DMS53 (cell line): ENCODE measurements around the gene PNLDC1.
A peak's percentile ranks its signal among the peaks of the same experiment; 100 is the strongest.

ENCODE experiments used
- DNase-seq: peaks from one replicate; lab custom pipeline; 2025; lab: John Stamatoyannopoulos, UW

The PNLDC1 gene, protein sequence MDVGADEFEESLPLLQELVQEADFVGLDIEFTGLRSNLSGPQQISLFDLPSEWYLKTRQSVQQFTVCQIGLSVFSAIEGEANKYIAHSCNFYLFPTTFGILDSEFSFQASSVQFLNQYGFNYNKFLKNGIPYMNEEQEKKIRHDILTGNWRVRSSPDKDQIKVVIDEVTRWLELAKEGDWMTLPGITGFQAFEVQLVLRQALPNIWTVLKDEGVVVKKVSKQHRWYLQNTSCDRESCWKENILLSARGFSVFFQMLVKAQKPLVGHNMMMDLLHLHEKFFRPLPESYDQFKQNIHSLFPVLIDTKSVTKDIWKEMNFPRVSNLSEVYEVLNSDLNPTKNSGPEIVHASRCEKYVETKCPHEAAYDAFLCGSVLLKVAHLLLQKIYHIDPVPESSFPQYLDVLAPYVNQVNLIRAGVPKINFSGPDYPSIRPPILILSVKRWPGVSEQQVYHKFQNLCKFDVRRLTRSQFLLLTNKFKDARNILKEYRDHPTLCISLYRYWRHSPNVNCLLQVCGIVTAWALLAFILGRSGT

DNA sequence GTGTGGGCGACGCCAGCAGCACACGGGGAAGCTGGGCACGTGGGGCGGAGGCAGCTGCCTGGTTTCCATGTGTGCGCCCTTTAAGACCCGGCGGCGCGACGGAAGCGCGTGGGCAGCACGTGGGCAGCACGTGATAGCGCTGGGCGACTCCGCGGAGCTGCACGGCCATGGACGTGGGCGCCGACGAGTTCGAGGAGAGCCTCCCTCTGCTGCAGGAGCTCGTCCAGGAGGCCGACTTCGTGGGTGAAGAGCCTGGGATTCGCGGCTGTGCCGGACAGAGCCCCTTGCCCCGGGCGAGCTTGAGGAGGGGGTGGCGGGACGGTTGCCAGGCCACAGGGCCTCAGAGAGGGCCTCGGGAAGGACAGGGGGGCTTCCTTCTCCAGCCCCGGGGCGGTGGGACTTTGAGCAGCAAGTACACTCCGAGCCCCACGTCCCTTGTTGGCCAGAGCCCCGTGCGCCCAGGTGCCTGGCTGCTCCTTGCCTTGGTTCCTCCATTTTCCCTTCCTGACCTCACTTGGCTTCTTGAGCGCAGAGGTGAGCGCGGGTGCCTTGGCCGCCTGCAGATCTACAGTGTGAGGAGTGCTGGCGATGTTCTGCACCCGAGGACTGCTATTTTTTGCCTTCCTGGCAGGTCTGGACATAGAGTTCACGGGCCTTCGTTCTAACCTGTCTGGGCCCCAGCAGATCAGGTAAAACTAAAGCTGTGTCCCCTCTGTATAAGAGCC is at the start of gene PNLDC1:
Gene PNLDC1, plus strand, starts transcription at position 136 of the 725 bp plus-strand sequence. Its CDS starts 32 bp downstream, at position 168.
- no peak for DNase-seq

DNA sequence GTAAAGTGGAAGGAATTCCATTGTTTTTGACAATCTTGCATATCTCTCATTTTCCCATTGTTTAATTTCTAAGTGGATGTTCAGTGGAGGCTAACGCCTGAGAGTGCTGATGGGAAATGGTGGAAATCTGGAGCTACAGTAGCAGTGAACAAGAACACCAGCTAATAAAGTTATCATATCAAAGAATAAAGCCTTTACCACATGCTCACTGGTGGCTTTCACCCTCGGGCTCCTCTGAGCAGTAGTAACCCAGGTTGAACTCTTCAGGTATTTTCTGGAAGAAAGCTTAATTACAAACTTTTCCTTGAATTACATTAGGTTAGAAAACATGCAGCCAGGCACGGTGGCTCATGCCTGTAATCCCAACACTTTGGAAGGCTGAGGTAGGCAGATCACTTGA is 48.6 kb upstream of the PNLDC1 start:
- DNase-seq: no peak

DNA sequence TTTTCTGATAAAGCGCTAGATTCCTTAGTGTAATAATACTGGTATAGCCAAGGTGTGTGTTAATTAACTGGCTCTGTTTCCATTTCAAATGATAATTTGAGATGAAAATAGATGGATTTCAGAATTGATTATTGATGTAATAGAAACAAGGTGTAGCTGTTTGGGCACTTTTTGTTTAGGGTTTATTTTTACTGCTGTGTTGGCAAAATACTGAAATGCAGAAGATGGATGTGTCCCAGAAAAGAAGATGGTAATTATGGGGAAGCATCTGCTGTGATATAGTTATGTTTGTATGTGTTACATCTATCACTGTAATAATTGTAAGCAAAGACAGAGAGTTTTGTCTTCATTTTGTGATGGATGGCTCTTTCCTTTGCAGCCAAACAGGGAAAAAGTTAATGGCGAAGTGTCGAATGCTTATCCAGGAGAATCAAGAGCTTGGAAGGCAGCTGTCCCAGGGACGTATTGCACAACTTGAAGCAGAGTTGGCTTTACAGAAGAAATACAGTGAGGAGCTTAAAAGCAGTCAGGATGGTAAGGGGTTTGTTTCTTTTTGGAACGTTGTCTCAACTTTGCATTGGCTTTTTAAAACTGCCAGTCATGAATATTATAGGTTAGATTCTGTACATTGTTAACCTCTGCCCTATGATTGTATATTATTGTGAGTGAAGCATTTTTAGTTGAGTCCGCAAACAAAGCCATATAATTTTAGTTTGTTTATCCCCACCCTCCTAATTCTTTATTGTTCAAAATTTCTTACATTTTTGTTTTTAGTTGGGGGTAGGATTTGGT is 46.8 kb upstream of the PNLDC1 start:
- DNase-seq: no peak

DNA sequence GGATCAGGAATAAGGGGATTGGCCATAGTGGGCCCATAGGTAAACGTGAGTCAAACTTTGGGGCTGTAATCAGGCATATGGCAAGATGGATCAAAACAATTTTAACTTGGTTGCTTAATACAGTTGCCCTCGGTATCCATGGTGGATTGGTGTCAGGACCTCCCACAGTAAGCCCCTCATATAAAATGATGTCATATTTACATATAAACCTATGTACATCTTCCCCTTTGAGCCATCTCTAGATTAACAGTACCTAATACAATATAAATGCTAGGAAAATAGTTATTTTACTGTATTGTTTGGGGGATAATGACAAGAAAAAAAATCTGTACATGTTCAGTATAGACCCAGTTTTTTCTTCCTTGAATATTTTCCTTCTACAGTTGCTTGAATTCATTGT is 45.7 kb upstream of the PNLDC1 start:
- DNase-seq: no peak

DNA sequence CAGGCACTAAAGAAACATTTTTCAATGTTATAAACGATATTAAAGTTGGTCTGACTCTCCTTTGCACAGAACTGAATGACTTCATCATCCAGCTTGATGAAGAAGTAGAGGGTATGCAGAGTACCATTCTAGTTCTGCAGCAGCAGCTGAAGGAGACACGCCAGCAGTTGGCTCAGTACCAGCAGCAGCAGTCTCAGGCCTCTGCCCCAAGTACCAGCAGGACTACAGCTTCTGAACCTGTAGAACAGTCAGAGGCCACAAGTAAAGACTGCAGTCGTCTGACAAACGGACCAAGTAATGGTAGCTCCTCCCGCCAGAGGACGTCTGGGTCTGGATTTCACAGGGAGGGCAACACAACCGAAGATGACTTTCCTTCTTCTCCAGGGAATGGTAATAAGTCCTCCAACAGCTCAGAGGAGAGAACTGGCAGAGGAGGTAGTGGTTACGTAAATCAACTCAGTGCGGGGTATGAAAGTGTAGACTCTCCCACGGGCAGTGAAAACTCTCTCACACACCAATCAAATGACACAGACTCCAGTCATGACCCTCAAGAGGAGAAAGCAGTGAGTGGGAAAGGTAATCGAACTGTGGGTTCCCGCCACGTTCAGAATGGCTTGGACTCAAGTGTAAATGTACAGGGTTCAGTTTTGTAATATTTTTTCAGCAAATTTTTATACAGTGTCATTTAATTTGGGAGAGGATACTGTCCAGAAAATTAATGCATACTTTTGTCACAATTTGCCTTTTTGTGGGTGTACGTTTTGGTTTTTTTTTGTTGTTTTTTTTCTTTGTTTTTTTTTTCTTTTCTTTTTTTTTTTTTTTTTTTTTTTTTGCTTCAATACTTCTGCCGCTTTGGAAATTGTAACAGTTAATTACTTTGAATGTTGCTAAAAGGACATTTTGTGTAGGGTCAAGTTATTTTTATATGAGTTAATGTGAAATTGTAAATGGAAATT is 44.8 kb upstream of the PNLDC1 start:
- no peak for DNase-seq

DNA sequence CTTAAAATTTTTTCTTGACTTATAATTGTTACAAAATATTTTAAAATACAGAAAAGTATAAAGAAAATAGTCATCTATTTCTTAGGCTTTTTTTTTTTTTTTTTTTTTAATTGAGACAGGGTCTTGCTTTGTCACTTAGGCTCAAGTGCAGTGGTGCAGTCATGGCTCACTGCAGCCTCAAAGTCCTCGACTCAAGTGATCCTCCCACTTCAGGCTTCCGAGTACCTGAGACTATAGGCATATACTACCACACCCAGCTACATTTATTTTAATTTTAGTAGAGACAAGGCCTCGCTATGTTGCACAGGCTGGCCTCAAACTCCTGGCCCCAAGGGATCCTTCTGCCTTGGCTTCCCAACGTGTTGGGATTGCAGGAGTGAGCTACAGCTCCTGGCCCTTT is 43.6 kb upstream of the PNLDC1 start:
- peak; percentile 26 for DNase-seq

DNA sequence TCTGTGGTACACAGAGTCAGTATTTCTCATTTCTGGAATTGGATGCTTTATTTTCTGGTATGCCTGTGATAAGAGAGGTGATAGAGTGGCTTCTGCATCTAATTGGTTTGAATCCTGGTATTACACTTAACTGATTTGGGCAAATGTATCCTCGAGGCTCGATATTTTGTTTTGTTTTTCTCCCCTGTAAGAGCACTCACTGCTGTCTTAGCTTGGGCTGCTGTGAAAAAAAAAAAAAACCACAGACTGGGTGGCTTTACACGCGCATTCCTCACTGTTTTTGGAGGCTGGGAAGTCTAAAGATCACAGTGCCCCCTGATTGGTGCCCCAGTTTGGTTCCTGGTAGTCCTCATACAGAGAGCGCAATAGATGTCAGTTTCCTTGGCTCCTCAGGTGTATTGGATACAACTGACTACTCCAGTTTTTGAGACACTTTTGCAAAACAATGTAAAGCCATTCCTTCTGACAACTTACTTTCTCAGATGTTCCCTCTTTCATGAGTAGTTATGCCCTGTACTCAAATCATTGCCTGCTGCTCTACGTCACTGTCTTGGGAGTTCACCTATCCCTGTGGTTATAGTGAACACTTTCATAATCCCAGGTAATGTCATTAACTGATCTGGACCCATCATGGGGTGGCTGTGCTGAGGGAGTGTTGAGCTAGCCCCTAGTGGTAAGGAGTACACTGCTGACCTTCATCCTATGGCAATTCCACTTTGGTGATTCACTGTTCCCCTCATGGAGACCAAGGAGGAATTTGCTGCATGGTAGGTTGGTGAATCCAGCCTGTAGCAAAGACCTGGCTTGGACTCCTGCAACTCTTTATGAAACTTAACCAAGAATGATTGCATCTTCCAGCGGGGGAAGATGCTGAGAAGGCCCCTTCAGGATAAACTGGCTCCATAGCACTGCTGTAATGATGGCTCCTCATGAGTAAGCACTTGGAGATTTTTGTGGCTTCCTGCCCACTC is 41.8 kb upstream of the PNLDC1 start:
- peak; percentile 6 for DNase-seq

DNA sequence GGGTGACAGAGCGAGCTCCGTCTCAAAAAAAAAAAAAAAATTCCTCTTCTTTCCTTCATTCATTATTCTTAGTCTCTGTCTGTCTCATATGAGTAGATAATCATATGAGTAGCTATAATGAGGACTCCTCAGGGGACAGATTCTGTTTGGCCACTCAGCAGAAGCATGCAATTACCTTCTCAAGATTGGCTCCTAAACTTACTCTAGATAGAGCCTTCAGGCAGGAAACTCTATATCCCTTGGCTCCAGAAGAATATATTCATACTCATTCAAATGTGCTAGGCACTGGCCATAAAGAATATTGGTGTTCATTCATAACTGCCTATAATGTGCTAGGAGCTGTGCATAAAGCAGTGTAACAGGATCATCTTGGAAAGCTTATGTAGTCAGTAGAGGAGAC is 40.4 kb upstream of the PNLDC1 start:
- peak; percentile 9 for DNase-seq

DNA sequence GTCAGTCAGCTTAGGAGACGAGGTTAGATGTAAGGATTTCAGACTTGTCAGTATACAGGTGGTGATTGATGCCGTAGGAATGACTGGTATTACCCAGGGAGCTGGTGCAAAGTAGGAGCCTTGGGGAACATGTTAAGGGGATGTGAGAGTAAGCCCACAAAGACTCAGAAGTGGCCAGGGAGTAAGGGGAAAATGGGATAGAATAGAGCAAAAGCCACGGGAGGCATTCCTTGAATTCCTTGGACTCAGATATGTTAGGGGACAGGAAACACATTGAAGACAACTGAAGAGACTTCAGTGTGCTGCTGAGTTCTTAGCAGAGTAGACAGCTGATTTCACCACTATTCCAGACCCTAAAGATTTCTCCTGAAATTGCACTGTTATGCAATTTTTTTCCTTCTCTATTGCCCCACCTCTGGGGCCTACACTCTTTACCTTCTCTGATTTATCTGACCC is 39.4 kb upstream of the PNLDC1 start:
- DNase-seq: peak; percentile 7

DNA sequence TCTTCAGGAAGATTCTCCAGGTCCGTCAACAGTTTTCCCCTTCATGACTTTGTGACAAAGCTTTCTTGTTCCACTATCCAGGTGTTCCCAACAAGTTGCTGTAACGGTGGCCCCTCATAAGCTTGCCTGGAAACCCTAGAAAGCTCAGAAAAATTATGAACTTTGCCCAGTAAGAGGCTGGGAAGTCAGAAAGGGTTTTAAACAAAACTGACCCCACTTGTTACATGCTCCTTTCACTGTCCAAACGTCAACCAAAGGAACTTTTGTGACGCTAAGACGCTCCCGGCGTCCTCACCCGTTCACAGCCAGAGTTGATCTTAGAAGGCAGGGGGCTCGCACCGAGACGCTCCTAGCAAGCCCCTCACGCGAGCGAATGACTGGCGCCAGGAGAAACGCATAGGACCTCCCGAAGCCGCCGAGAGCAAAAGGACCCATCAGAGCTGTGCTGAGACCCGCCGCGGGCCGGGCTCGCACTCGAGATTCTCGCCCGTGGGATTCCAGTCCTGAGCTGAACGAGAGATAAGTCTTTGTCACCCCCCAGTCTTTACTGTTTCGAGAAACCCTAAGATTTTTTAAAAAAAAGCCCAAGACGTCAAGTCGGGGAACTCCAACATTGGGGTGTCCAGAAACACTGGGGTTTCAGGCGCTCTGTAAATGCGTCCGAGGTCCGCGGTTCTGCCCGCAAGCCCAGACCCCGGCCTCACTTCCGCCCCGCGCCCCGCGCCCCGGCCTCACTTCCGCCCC is 38.8 kb upstream of the PNLDC1 start:
- DNase-seq: peak; percentile 60

DNA sequence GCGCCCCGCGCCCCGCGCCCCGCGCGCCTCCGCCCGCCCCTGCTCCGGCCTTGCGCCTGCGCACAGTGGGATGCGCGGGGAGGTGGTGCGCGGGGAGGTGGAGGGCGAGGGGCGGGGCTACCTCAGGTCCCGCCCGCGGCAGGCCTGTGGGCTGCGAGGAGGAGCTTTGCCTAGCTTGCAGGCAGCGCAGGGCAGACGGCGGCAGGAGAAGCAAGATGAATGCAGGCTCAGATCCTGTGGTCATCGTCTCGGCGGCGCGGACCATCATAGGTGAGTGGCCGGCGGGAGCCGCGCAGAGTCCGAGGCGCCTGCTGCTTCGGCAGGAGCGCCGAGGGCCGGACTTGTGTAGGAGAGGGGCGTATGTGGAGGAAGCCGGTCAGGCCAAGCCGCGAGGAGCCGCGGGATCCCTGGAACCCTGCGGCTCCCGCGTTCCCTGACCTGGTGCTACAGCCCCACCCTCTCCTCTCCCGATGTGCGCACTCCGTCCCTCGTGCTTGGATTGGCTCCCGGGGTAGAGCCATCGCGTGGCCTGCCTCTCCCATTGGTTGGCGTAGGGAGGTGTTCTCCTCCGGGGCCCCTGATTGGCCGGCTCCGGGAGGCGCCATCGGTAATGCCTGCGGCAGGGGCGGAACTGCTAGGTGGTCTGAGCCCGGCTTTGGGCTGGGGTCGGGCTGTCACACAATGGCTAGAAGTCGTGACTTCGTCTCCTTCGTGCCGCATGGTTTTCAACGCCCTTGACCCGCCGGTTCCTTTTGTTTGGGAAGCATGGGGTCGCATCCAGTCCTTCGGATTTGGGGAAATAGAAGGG is 38.0 kb upstream of the PNLDC1 start, which contains the start of gene ACAT2:
Gene ACAT2, plus strand, starts transcription at position 173 of the 808 bp plus-strand sequence. Its CDS starts 43 bp downstream, at position 216.
- peak; percentile 97 for DNase-seq

DNA sequence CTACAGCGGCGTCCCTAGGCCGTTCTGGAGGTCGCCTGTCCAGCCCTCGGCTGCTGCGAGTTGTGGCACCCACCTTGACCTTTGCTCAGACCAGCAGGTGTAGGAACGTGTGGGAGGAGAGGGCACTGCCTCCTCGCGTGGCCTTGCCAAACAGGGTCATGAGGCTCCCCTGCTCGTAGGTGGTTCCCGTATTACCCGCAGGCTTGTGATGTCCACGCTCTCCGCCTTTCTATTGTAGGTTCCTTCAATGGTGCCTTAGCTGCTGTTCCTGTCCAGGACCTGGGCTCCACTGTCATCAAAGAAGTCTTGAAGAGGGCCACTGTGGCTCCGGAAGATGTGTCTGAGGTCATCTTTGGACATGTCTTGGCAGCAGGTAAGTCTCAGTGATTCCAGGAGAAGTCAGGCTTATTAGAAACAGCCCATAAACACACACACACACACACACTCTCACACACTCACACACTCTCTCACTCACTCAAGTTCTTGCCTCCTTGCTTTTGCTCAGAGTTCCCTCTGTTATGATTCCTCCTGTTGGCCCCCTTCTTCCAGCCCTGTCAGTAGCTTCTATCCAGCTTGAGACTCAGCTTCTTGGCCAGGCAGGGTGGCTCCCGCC is 37.3 kb upstream of the PNLDC1 start:
- peak; percentile 45 for DNase-seq

DNA sequence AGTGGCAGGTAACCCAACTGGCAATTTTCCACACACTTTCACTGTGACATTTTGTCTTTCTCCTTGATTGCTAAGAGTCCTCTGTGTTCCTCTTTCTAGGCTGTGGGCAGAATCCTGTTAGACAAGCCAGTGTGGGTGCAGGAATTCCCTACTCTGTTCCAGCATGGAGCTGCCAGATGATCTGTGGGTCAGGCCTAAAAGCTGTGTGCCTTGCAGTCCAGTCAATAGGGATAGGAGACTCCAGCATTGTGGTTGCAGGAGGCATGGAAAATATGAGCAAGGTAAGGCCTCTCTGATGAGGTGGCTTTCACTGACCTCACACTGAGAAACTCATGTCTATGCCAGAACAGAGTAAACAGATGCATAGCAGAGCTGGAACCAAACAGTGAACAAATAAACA is 33.2 kb upstream of the PNLDC1 start:
- no peak for DNase-seq

DNA sequence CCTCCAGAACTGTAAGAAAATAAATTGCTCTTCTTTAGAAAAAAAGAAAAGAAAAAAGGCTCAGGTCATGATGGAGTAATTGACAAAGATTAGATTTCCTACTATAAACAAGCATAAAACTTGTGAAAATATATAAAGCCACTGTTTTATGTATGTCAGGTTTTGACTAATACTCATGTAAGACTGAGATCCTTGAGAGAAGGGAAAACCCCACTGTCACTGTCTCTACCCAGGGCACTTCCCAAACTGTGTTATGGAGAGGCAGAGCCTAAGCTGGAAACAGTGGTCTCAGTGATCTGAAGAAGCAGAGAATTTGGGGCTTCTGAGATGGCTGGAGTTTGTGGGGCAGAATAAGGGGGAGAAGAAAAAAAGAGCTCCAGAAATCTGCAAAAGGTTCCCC is 30.6 kb upstream of the PNLDC1 start:
- DNase-seq: no peak

DNA sequence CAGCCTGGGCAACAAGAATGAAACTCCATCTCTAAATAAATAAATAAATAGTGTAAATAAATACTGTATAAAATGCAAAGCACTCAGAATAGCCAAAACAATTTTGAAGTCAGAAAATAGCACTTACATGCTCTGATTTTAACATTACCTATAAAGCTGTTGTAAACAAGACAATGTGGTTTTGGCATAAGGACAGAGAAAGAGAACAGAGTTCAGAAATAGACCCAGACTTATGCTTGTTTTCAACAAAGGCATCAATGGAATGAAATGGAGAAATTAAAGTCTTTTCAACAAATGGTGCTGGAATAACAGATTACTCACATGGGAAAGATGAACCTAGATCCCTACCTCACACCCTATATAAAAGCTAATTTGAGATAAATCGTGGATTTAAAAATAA is 27.9 kb upstream of the PNLDC1 start:
- DNase-seq: no peak

DNA sequence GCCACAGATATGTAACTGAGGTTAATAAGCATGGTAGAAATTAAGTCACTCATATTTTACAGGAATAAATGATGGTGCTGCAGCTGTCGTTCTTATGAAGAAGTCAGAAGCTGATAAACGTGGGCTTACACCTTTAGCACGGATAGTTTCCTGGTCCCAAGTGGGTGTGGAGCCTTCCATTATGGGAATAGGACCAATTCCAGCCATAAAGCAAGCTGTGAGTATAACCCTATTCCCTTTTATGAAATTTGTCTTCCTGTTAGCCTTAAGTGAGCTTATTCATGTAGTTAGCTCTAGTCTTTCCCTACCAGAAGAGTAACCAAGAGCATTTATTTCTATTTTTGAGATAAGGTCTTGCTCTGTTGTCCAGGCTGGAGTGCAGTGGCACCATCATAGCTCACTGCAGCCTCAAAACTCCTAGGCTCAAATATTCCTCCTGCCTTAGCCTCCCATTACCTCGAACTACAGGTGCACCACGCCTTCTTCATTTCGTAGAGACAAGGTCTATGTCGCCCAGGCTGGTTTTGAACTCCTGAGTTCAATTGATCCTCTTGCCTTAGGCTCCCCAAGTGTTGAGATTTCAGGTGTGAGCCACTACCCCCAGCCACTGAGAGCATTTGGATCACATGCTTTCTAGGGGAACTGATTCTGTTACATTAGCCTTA is 22.7 kb upstream of the PNLDC1 start:
- no peak for DNase-seq

DNA sequence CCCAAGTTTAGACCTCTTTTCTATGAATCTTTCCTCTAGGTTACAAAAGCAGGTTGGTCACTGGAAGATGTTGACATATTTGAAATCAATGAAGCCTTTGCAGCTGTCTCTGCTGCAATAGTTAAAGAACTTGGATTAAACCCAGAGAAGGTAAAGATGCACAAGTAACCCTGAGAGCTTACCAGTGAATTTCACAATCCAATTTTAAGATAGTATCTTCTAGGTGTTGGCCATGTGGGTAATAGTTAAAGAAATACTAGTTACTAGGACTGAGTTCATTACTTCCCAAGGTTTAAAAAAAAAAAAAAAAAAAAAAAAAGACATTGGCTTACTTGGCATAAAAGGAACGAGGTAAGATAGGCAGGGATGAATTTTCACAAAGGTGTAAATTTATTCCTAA is 21.9 kb upstream of the PNLDC1 start:
- no peak for DNase-seq
